CD4-positive, alpha-beta T cell treated with Interleukin-15 for 4 hours (primary cell): Measurements from ENCODE around the gene SUDS3.
A peak's percentile ranks its signal among the peaks of the same experiment; 100 is the strongest.
"Not testable (repeated sequence)": the region's sequence is repeated elsewhere in the genome, so short reads cannot be mapped to it uniquely, and the experiment has no call there.

Source experiments
- DNase-seq: peaks from one replicate; pipeline ENCODE4 v3.0.0-alpha.2; 2020; ENCODE audit warnings: low spot score

Gene SUDS3, protein sequence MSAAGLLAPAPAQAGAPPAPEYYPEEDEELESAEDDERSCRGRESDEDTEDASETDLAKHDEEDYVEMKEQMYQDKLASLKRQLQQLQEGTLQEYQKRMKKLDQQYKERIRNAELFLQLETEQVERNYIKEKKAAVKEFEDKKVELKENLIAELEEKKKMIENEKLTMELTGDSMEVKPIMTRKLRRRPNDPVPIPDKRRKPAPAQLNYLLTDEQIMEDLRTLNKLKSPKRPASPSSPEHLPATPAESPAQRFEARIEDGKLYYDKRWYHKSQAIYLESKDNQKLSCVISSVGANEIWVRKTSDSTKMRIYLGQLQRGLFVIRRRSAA

DNA sequence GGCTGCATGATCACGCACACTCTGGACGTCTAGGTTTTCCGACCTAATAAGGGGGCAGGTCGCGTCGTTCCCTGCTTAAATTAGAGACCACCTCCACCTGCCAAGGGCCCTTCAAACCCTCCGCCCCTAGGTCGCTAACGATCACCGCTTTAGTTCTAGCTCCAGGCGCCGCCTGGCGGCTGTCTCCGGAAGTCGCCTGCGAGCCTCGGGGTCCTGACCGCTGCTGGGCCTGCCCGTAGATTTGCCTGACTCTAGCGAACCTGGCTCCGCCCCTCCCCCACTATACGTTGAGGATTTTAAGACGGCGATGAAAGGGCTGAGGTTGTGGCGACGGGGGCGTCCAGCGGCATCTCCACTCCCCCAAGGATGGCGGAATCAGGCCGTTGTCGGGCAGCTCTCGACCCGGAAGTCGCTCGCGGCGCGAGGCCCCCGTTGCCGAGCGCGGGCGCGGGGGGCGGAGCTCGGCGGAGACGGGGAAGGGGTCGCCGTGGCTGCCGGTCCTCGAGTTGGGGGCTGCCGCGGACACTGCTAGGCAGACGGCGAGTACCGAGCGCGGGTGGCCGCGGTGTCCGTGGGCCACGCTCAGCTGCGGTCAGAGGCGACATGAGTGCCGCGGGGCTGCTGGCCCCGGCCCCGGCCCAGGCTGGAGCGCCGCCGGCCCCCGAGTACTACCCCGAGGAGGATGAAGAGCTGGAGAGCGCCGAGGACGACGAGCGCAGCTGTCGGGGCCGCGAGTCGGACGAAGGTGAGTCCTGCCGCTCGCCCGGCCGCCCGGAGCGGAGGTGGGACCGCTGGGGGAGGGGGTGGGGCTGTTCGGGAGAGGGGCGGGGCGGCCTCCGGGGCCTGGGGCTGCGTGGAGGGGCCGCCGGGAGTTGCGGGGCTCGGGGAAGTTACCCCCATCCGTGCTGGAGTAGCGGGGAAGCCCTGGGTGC, at the start of gene SUDS3:
TSS of gene SUDS3 (plus strand) at position 467 of the 932 bp plus-strand sequence. CDS start at position 604, 137 bp downstream.
- peak; percentile 94 for DNase-seq

DNA sequence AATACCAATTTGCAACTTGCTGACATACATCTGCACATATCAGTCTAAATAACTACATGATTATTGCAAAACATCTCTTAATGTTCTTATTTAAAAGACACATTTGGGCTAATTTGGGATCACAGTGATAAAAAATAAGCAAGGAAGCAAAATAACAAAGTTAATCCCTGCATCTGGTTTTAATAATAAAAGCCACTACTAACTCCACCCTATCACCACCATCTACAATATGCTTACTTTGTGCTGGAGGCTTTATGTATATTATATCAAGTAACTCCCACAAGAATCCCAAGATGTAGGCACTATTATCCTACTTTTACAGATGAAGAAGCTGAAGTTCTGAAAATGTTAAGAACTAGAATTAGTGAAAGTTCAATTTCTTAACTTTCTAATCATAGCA, 49.4 kb upstream of the SUDS3 start:
- DNase-seq: no peak

DNA sequence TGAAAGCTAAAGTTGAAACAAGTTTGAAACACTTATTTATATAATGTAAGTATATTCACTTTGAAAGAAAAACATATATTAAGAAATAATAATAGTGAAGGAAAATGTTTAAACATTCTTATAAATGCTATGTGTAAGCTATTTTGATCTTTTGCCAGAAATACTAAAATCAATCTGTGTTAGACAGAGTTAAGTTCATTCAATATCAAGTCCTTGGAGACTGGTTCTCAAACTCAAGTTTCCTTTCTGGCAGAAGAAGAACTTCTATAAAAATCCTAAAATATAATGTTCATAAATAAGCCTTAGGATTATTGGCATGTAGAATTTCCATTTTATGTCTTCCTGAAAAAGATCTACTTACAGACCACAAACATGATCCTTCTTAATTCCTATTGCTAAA, 49.0 kb upstream of the SUDS3 start:
- no peak for DNase-seq

DNA sequence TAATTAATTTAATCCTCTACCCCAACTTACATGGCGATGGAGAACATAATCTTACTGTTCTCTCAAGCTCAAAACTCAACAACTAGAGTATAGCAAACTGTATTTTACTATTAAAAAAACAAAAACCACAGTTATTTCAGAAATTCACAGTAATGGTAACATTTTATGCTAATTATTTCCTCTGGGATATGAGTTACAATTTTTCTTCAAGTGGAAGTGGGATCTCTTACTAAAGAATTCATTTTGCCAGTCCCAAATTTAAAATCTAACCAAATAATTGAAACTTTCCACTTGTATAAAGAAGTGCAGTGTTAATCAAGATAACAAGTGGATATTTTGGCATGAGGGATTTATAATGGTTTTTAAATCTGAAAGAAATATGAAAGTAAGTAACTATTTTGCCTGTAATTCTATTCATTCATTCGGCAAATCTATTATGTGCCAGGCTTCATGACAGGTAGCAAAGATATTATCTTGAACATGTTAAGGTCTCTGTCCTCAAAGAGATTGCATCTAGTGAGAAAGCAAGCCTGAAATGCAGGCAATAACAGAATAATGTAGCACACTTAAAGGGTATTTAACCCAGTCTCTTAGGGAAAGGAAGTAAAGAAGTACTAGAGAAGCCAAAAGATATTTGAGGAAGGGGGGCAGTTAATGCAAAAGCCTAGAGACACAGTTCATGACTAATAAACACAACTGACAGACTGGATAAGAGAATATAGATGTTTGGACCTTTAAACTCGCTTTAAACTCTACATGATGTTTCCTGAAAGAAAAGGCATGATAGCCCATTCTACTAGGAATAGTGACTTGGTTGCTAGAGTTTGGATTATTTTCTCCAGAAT, 47.6 kb upstream of the SUDS3 start:
- DNase-seq: no peak

DNA sequence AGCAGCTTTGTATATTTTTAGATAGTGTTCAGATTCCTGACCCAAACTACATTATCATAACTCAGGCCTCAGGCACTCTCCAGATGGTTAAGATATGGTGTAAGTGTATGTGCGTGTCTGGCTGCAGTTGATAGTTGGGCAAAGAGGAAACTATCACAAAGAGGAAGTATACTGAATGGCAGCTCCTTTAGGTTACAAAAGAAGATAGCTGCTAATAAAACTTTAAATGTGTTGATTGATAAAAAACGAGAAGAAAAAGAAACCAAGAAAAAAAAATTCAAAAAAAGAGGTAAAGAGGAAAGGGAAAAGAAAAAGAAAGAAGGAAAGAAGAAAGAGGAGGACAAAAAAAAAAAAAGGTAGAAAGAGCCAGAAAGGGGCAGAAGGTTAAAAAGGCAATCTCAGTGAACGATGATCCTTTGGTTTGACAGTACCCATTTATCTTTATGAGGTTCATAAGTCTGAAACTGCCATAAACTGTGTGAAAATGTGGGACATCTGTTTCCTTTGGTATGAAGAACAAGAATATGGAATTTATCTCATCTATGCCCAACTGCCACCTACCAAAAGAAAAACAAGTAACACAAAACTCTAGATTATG, 45.8 kb upstream of the SUDS3 start:
- no peak for DNase-seq

DNA sequence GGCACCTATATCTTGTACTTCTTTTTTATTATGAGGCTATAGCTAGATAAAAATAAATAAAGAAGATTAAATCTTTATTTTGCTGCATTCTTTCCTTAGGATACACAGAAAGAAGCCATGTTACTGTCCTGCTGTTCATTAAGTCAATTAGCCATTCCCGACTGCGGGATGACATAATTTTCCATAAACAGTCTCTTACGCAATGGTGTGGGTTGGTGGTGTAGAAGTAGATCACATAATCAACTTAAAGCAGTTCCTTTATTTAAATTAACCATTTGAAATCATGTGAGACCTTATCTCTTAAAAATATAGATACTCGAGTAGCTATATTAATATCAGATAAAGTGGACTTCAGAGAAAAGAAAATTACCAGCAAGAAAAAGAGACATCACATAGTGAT, 43.8 kb upstream of the SUDS3 start:
- DNase-seq: no peak

DNA sequence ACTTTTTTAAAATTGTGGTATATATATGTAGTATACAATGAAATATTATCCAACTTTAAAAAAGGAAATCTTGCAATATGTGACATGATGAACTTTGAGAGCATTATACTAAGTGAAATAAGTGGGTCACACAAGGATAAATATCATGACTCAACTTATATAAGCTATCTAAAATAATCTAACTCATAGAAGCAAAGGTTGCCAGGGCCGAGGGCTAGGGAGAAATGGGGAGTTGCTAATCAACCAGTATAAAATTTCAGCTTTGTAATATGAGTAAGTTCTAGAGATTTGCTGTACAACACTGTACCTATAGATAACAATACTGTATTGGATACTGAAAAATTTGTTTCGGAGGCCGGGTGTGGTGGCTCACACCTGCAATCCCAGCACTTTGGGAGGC, 42.1 kb upstream of the SUDS3 start:
- DNase-seq: no peak

DNA sequence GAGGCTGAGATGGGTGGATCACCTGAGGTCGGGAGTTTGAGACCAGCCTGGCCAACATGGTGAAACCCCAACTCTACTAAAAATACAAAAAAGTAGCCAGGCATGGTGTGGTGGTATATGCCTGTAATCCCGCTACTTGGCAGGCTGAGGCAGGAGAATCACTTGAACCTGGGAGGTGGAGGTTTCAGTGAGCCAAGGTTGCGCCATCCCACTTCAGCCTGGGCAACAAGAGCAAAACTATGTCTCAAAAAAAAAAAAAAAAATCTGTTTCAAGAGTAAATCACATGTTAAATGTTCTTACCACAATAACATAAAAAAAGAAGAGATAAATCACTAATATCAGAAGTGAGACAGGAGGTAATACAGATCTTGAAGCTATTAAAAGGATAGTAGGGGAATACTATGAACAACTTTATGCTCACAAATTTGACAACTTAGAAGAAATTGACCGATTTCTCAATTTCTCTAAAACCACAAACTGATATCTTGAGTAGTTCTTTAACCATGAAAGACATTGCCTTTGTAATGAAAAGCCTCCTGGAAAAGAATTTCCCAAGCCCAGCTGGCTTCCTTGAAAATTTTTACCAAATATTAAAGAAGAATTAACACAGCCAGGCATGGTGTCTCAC, 41.3 kb upstream of the SUDS3 start:
- no peak for DNase-seq

DNA sequence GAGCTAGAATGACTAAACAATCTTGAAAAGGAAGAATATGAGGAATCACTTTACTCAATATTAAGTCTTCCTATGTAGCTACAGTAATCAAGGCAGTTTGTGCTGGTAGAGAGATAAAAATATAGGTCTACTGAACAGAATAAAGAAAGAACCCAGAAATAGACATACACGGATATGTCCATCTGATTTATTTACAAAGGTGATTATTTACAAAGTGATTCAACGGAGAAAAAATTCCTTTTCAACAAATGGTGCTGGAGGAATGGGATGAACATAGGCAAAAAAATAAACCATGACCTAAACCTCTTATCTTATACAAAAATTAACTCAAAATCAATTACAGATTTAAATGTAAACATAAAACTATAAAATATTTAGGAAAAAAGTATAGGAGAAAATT, 40.2 kb upstream of the SUDS3 start:
- no peak for DNase-seq

DNA sequence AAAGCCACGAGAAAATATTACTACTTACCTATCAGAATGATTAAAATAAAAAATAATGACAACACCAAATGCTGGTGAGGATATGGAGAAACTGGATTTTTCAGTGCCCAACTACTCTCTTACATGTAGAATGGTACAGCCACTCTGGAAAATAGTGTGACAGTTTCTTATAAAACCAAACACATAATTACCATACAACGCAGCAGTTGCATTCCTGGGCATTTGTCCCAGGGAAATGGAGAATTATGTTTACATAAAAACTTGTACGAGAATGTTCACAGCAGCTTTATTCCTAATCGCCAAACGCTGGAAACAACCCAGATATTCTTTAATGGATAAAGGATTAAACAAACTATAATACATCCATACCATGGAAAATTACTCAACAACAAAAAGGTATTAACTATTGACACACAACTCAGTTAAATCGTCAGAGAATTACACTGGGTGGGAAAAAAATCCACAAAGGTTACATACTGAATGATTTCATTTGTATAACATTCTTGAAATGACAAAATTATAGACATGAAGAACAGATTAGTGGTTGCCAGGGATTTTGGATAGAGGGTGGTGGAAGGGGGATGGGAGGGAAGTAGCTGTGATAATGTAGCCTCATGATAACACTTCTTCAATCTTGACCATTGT, 39.0 kb upstream of the SUDS3 start:
- DNase-seq: no peak

DNA sequence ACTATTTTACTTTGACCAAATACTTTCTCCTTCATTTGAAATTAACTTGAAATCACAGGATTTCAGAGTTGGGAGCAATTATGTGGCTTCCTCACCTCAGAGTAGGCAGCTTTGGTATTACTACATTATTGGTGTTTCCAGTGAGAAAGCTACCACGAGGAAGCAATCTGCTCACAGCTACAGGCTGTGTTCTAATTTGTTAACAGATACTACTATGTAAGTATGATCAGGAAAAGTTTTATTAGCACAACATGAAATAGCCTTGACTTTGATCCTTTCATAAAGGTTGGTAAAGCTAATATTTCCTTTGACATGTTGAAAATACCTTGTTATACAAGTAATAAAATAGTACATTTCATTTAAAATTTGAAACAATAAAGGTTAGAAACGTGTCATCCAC, 34.3 kb upstream of the SUDS3 start:
- no peak for DNase-seq

DNA sequence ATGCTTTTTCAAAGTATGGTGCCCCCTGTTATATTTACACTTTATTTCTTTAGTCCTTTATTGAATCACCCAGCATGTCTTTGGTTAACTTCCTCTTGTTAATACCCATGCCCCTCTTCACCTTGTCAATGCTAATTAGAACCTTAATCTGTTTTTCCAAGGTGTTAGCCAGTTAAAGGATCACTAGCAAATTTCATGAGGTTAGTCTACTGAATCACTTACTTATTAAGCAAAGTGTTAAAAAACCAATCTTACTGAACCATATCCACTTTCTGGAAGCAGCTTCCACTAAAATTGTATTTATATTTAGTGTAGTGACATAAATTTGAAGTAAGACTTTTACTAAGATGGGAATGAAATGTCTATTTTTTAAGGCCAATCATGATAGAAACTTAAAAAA, 31.5 kb upstream of the SUDS3 start:
- no peak for DNase-seq

DNA sequence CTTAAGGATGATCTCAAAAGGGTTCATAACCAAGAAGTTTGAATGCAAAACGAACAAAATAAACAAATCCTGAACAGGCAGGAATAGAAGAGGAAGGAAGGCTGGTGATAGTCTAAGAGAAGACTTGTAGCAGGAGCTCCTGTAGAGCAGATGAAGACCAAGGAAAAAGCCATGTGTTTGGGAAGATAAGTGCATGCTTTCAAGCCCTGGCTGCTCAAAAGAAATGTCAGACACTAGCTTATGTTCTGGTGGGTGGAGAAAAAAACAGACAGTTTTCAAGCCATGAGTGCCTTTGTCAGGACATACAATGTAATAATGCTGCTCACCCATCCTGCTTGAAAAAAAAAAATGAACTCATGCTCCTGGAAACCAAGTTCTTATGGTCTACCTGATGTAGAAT, 31.0 kb upstream of the SUDS3 start:
- DNase-seq: no peak

DNA sequence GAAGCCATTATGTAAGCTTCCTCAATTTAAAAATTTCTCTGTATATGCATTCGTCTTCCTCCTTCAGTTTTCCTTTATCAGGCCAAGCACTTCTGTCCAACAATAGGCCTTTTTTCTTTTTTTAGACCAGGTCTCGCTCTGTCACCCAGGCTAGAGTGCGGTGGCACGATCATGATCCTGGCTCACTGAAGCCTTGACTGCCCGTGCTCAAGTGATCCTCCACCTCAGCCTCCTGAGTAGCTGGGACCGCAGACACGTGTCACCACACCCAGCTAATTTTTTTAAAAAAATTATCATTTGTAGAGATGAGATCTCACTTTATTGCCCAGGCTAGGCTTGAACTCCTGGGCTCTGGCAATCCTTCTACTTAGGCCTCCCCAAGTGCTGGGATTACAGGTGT, 29.5 kb upstream of the SUDS3 start:
- no peak for DNase-seq

DNA sequence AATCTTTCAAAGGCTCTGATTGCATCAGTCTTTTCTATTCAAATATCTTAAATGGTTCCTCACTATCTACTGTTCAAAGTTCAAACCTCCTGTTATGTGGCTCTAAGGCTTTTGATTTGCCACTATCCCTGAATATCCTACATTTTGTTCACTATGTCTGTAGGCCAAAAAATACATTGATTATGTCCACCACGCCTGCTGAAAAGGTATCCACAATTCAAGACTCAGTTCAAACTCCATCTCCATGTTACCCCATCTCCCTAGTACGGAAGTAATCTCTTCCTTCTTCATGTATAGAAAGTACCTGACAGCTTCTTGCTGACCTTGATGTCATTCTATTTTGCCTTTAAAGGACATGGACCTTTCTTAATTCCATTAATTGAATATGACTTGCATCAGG, 28.4 kb upstream of the SUDS3 start:
- no peak for DNase-seq

DNA sequence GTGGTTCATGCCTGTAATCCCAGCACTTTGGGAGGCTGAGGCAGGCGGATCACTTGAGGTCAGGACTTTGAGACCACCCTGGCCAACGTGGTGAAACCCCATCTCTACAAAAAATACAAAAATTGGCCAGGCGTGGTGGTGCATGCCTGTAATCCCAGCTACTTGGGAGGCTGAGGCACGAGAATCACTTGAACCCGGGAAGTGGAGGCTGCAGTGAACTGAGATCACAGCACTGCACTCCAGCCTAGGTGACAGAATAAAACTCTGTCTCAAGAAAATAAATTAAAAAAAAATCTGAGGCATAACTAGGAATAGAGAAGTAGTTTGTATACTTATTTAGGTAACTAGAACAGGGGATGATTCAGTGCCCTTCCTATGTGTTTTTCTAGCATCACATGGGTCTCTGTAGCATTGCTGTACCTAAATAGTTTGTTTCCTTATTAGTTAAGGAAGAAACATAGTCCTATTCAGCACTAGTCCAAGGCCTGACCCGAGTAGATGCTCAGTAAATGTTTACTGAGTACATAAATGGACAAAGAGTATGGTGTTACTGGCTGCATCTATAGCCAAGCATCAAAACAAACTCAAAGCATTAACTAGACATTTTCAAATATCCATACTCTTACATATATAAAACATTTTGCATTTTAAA, 25.3 kb upstream of the SUDS3 start:
- DNase-seq: no peak

DNA sequence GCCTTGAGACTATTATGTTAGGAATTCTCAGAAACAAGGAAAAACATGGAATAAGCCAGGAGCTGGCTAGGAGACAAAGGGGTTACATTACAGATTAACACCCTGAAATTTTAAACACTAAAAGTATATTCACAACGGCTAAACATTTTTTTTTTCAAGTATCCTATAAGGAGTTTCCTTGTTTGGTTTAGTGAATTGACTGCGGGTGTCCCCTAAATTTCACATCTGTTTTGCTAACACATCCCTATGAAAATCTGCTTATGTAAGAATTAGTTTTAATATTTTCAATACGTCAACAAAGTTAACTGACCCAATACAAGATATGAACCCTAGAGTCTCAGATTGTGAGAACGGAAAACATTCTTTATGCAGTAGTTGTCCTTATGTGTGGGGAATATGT, 22.6 kb upstream of the SUDS3 start:
- no peak for DNase-seq

DNA sequence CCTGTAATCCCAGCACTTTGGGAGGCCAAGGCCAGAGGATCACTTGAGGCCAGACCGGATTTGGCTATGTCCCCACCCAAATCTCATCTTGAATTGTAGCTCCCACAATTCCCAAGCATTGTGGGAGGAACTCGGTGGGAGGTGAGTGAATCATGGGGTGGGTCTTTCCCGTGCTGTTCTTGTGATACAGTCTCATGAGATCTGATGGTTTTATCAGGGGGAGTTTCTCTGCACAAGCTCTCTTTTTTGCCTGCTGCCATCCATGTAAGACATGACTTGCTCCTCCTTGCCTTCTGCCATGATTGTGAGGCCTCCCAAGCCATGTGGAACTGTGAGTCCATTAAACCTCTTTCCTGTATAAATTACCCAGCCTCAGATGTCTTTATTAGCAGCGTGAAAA, 21.9 kb upstream of the SUDS3 start:
- not testable (repeated sequence) for DNase-seq

DNA sequence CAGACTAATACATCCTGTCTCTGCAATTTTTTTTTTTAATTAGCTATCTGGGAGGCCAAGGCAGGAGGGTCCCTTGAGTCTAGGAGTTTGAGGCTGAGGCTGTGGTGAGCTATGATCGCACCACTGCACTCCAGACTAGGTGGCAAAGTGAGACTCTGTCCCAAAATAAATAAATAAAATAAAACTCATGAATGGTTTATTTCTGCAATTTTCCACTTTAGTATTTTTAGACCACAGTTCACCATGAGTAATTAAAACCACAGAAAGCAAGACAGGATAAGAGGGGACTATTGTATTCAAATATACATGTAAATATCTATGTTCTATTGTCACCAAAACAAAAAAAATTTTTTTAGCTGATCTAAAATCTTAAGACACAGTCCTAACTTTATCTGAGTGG, 21.5 kb upstream of the SUDS3 start:
- DNase-seq: no peak

DNA sequence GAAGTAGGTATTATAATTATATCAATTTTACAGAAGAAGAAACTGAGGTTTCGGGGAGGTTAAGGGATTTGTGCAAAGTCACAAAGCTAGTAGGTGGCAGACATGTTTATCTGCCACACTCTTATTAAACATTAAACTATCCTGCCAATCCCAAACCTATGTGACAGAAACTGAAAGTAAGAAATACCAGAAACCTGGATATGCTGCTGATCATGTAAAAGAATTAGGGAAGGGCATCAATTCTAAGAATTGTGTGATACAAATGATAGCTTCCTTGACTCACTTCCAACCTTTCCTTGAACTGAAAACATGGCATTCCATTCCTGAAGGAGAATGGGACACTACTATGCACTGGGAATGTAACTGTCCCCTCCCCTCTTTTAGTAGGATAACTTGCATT, 20.5 kb upstream of the SUDS3 start:
- no peak for DNase-seq
